NB4 (cell line): ENCODE measurements around the gene MANEA.

ENCODE experiments used
- POLR2A ChIP-seq: IDR thresholded peaks from 2 replicates; pipeline ENCODE4 v1.6.1; 2011; ENCODE audit warnings: mild to moderate bottlenecking; ENCODE audit not compliant: insufficient read length; ENCODE audit errors: extremely low read depth
- TF ChIP-seq, protein P1 (sequence below): IDR thresholded peaks from 2 replicates; pipeline ENCODE4 v1.6.1; 2011; ENCODE audit warnings: low read depth, low read length
- TF ChIP-seq, protein P2 (sequence below): IDR thresholded peaks from one replicate; pipeline ENCODE4 v1.5.1; 2012; ENCODE audit warnings: low read depth, low read length

DNA sequence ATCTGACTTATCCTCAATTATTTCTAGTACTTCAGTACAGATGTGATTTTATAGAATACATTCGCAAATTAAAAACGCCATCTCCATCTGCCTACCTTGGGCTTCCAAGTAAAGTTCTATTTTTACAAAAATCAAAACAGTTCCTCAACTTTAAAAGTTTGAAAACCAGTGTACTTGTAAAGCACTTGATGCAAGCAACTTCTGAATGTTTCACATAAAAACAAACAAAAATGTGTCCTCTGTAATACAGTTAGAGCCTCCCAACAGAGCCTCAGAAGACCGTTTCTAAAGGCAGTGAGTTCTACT, 384 bp upstream of the MANEA start:
- TF ChIP-seq POLR2A, result no peak
- TF ChIP-seq, protein P1, sequence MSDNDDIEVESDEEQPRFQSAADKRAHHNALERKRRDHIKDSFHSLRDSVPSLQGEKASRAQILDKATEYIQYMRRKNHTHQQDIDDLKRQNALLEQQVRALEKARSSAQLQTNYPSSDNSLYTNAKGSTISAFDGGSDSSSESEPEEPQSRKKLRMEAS, result no peak
- TF ChIP-seq, protein P2, sequence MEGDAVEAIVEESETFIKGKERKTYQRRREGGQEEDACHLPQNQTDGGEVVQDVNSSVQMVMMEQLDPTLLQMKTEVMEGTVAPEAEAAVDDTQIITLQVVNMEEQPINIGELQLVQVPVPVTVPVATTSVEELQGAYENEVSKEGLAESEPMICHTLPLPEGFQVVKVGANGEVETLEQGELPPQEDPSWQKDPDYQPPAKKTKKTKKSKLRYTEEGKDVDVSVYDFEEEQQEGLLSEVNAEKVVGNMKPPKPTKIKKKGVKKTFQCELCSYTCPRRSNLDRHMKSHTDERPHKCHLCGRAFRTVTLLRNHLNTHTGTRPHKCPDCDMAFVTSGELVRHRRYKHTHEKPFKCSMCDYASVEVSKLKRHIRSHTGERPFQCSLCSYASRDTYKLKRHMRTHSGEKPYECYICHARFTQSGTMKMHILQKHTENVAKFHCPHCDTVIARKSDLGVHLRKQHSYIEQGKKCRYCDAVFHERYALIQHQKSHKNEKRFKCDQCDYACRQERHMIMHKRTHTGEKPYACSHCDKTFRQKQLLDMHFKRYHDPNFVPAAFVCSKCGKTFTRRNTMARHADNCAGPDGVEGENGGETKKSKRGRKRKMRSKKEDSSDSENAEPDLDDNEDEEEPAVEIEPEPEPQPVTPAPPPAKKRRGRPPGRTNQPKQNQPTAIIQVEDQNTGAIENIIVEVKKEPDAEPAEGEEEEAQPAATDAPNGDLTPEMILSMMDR, result no peak
